Body of pancreas (tissue), 4 donors: ENCODE data around the gene NEU4.

Experiments
- CTCF ChIP-seq, 7 experiments: fragments of 450-650 bp in 4 of 7; fragments of 200-600 bp in 3 of 7; sonication (generic) in 3 of 7; IDR thresholded peaks; one replicate each; pipeline ENCODE4 v1.5.1; 2016 to 2019; ENCODE audit warnings: antibody characterized with exemption in 7 of 7
- POLR2A ChIP-seq, 3 donors: fragments of 450-650 bp; IDR thresholded peaks; one replicate each; pipeline ENCODE4 v1.6.1; 2016; ENCODE audit warnings: antibody characterized with exemption in 3 of 3, mild to moderate bottlenecking in 2 of 3

- TF ChIP-seq CTCF (IDR thresholded peaks at IDR 0.05) (no peak), POLR2A (IDR thresholded peaks at IDR 0.05) (no peak)
Observed at GRCh38 chr2:241798081-241798630, 10.8 kb upstream of the NEU4 start.
